HG03025 (cell line): Measurements from ENCODE around the gene PHF21A.

Experiments used
- ATAC-seq: cut with Tn5 transposase; IDR thresholded peaks from one replicate; pipeline ENCODE4 v1.9.1; 2021; ENCODE audit warnings: mild to moderate bottlenecking, moderate library complexity; ENCODE audit not compliant: unreplicated experiment, low FRiP score

Gene PHF21A

GRCh38 chr11:45890886-45891550 is 230.2 kb downstream of the PHF21A start:
- no peak for ATAC-seq

- no peak for ATAC-seq
These were observed 231.3 kb downstream of the PHF21A start for GRCh38 chr11:45889966-45890365.

- ATAC-seq = no peak
These were observed 231.7 kb downstream of the PHF21A start for GRCh38 chr11:45889555-45889954.

GRCh38 chr11:45887587-45887986 is 233.7 kb downstream of the PHF21A start:
- ATAC-seq = no peak

- no peak for ATAC-seq
These were observed 234.3 kb downstream of the PHF21A start for GRCh38 chr11:45886816-45887520.

- ATAC-seq = no peak
These were observed 235.1 kb downstream of the PHF21A start for GRCh38 chr11:45885921-45886721.

GRCh38 chr11:45885274-45885920 is 235.9 kb downstream of the PHF21A start, which contains the start of gene MAPK8IP1:
MAPK8IP1 (plus strand) TSS chr11:45885651; CDS start chr11:45885821, 170 bp downstream.
- no peak for ATAC-seq

- ATAC-seq = no peak
These were observed 236.6 kb downstream of the PHF21A start for GRCh38 chr11:45884596-45885185.
